H1 (cell line): Measurements from ENCODE around the gene RNF175. TPM values are rescaled to one million over a fixed set of nuclear protein-coding genes. Genes with fewer than 3 reads are reported as not detected.

Source experiments
- BACH1 ChIP-seq: IDR thresholded peaks from 2 replicates; pipeline ENCODE4 v1.6.1; 2012; ENCODE audit warnings: low read length, improper control_type of control experiment
- RAD21 ChIP-seq, 2 experiments: IDR thresholded peaks in 1 of 2; conservative IDR thresholded peaks in 1 of 2; 2 replicates each; pipeline ENCODE4 v1.6.1; 2011; ENCODE audit warnings: low read depth in 2 of 2, low read length in 2 of 2, improper control_type of control experiment in 1 of 2, inconsistent platforms in 1 of 2, mild to moderate bottlenecking in 1 of 2, moderate library complexity in 1 of 2
- SAP30 ChIP-seq: fragments of 300-600 bp; sonication (generic); IDR thresholded peaks from 2 replicates; pipeline ENCODE4 v1.7.1; 2012; ENCODE audit warnings: low read length, moderate library complexity, mild to moderate bottlenecking, inconsistent platforms; ENCODE audit not compliant: insufficient read depth, insufficient replicate concordance
- polyA plus RNA-seq, 7 experiments: library from polyadenylated mRNA; depleted of rRNA in 3 of 7; stranded (reverse) in 5 of 7; unstranded in 2 of 7; fragments of >200 nt in 5 of 7; fragments of 200-250 nt in 2 of 7; gene quantifications; 1 replicate in 5 of 7; 2 replicates in 1 of 7; 4 replicates in 1 of 7; pipeline versions ENCODE4 v1.2.1 to v1.2.3, GENCODE V29; 2011 to 2013; ENCODE audit warnings: missing spikeins in 2 of 7, mixed read lengths in 2 of 7
- total RNA-seq: library from RNA; stranded (reverse); fragmentation: NEBNext Ultra II Directional; extraction: Animal tissue kit (Norgen Biotek cat#: 25700); gene quantifications from 2 replicates; pipeline ENCODE4 v1.2.1, GENCODE V29; 2021

RNF175 gene
- total and polyA plus RNA-seq, 2 of the 8 experiments (the other 6 are each of a cell fraction or from before 2014, with no cell fraction given), result 7.9 to 9.8 TPM

DNA sequence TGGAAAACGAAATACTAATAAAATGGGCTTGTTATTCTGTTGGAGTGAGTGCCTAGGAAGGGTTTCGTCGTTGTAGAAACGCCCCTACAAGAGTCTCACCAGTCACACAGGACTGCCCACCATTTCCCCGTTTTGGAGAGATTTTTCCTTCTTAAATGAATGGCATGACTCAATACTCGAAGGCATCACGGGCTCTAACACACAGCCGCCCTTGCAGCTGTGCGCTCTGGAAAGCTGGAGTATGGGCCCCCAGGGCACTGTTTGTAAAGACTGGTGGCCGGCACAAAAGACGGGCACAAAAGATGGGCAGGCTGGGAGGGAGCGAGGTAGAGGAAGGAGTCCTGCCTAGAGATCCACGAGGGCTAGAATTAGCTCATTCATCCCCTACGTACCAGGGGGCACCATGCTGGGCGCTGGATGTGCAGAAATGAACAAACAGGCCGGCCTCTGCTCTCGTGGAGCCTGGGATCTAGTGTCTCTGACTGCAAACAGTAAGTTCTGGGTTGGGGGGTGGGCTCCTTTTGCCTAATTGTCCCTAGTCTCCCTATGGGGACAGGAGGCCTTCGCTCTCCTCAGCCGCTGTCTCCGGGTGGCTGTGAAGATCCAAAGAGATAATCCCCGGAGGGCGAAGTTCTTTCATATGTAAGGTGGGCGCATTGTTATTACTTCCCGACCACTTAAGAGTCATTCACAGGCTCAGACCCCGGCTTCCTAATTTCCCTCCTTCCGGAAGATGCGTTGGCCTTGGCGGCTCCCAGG is 30.1 kb upstream of the RNF175 start (continued):
- TF ChIP-seq RAD21 (IDR thresholded peaks at IDR 0.05 in 1 of 2, conservative IDR thresholded peaks at IDR 0.05 in 1 of 2; ENCODE audit: low read depth in 2 of 2, low read length in 2 of 2), result no peak
- TF ChIP-seq SAP30, result peak; percentile 31
- 0 out of 2 replicates have a peak, but pooled peaks have one; percentile 42 for TF ChIP-seq BACH1
